Mesendoderm (in vitro differentiated cells): ENCODE results near the gene TEX51. TPM values are rescaled to one million over a fixed set of nuclear protein-coding genes. Genes with fewer than 3 reads are reported as not detected.

Experiments used
- DNase-seq: peaks from one replicate; pipeline ENCODE4 v3.0.0; 2013
- H2AK5ac ChIP-seq: 2 replicates; pipeline ENCODE4 v1.6.1; 2013; ENCODE audit warnings: low read length, inconsistent platforms
- H2BK120ac ChIP-seq: 2 replicates; pipeline ENCODE4 v1.6.1; 2013; ENCODE audit warnings: low read depth, mild to moderate bottlenecking, low read length, moderate library complexity, mixed read lengths
- H2BK15ac ChIP-seq: replicated peaks from 2 replicates; pipeline ENCODE4 v1.6.1; 2013; ENCODE audit warnings: low read depth, mild to moderate bottlenecking, moderate library complexity
- H2BK5ac ChIP-seq: 2 replicates; pipeline ENCODE4 v1.6.1; 2013; ENCODE audit warnings: low read length, inconsistent platforms
- H3K18ac ChIP-seq: 2 replicates; pipeline ENCODE4 v1.6.1; 2013; ENCODE audit warnings: mild to moderate bottlenecking, low read length, mixed read lengths
- H3K23ac ChIP-seq: one replicate; pipeline ENCODE4 v1.6.1; 2013; ENCODE audit warnings: low read length
- H3K27ac ChIP-seq: 2 replicates; pipeline ENCODE4 v1.5.1; 2013; ENCODE audit warnings: low read depth, mild to moderate bottlenecking, inconsistent platforms, low read length, moderate library complexity
- H3K27me3 ChIP-seq: 2 replicates; pipeline ENCODE4 v1.6.1; 2013; ENCODE audit warnings: low read length, control low read depth, mild to moderate bottlenecking, inconsistent platforms; ENCODE audit not compliant: insufficient read depth, poor library complexity
- H3K36me3 ChIP-seq: 2 replicates; pipeline ENCODE4 v1.6.1; 2013; ENCODE audit warnings: low read length, inconsistent platforms; ENCODE audit not compliant: control insufficient read depth, insufficient read depth
- H3K4ac ChIP-seq: one replicate; pipeline ENCODE4 v1.6.1; 2013; ENCODE audit warnings: low read depth, mild to moderate bottlenecking, low read length, moderate library complexity
- H3K4me1 ChIP-seq: 2 replicates; pipeline ENCODE4 v1.6.1; 2013; ENCODE audit warnings: low read depth, low read length, inconsistent platforms; ENCODE audit not compliant: control insufficient read depth
- H3K4me2 ChIP-seq: 2 replicates; pipeline ENCODE4 v1.6.1; 2013; ENCODE audit warnings: low read length
- H3K4me3 ChIP-seq: 2 replicates; pipeline ENCODE4 v1.5.1; 2013; ENCODE audit warnings: mild to moderate bottlenecking, low read length
- H3K56ac ChIP-seq: one replicate; pipeline ENCODE4 v1.6.1; 2013; ENCODE audit warnings: low read length
- H3K79me1 ChIP-seq: 2 replicates; pipeline ENCODE4 v1.6.1; 2013; ENCODE audit warnings: low read length, inconsistent platforms
- H3K79me2 ChIP-seq: 2 replicates; pipeline ENCODE4 v1.6.1; 2013; ENCODE audit warnings: mild to moderate bottlenecking, low read length; ENCODE audit not compliant: control insufficient read depth, insufficient read depth
- H3K9ac ChIP-seq: 2 replicates; pipeline ENCODE4 v1.6.1; 2013; ENCODE audit warnings: low read length, inconsistent platforms
- H4K5ac ChIP-seq: one replicate; pipeline ENCODE4 v1.6.1; 2013; ENCODE audit warnings: low read length
- H4K8ac ChIP-seq: one replicate; pipeline ENCODE4 v1.6.1; 2013; ENCODE audit warnings: low read depth, mild to moderate bottlenecking, control low read depth, low read length, moderate library complexity
- WGBS: extraction: QIAGEN DNeasy Blood & Tissue Kit; methylation state at CpG from one replicate; pipeline ENCODE4 v1.1.7; 2013; ENCODE audit warnings: low lambda C conversion rate, missing lambda C conversion rate; ENCODE audit not compliant: insufficient coverage; ENCODE audit errors: extremely low coverage; 5-methylcytosine and 5-hydroxymethylcytosine counted together
- polyA plus RNA-seq, 2 experiments: library from polyadenylated mRNA; stranded (reverse); fragments of 200-250 nt; gene quantifications; one replicate each; pipeline ENCODE4 v1.2.3, GENCODE V29; 2013

Gene TEX51
- not detected for polyA plus RNA-seq (2013, experiment 1 of 2)
- not detected for polyA plus RNA-seq (2013, experiment 2 of 2)

- Histone ChIP-seq H2BK15ac (no peak within 1 kb of the TSS), H4K5ac (no peak within 1 kb of the TSS), H3K36me3 (no peaks in the 10 kb centered on the region), H3K4me3 (no peak within 1 kb of the TSS), H3K27me3 (no peaks in the 10 kb centered on the region), H3K4me2 (no peak within 1 kb of the TSS), H3K27ac (no peak within 1 kb of the TSS), H4K8ac (no peak within 1 kb of the TSS), H3K23ac (no peak within 1 kb of the TSS), H2BK5ac (no peak within 1 kb of the TSS), H2AK5ac (no peak within 1 kb of the TSS), H3K4ac (no peak within 1 kb of the TSS), H3K79me1 (no peaks in the 10 kb centered on the region), H3K4me1 (no peaks in the 10 kb centered on the region), H3K56ac (no peak within 1 kb of the TSS), H3K18ac (no peak within 1 kb of the TSS), H3K9ac (no peak within 1 kb of the TSS), H2BK120ac (no peak within 1 kb of the TSS), H3K79me2 (no peaks in the 10 kb centered on the region)
- no peak for DNase-seq
- no CpG with 5 or more reads among the region's 5 CpGs for WGBS
Measured at GRCh38 chr2:126898636-126899035, at the start of gene TEX51. Gene TEX51 (plus strand): TSS chr2:126898890. CDS start chr2:126898919, 29 bp downstream.

- no peak overlapping the region for H3K4me3 ChIP-seq
Measured at GRCh38 chr2:126849054-126849453, 49.6 kb upstream of the TEX51 start.

GRCh38 chr2:126849486-126849885, 49.2 kb upstream of the TEX51 start:
- no peak overlapping the region for H3K56ac ChIP-seq
- H3K4me3 ChIP-seq, result no peak overlapping the region
- WGBS, result no CpG with 5 or more reads among the region's 4 CpGs
- no peak overlapping the region for H2BK15ac ChIP-seq
- H3K4ac ChIP-seq, result no peak overlapping the region
- peak; percentile 64 for DNase-seq
- no peaks in the 10 kb centered on the region for H3K79me1 ChIP-seq
- H3K27me3 ChIP-seq, result no peaks in the 10 kb centered on the region
- no peak overlapping the region for H3K18ac ChIP-seq
- H3K79me2 ChIP-seq, result no peaks in the 10 kb centered on the region
- H3K9ac ChIP-seq, result no peak overlapping the region
- H3K27ac ChIP-seq, result no peak overlapping the region
- no peak overlapping the region for H2AK5ac ChIP-seq
- no peaks in the 10 kb centered on the region for H3K36me3 ChIP-seq
- no peak overlapping the region for H2BK120ac ChIP-seq
- no peak overlapping the region for H4K8ac ChIP-seq
- no peak overlapping the region for H3K4me2 ChIP-seq
- no peak overlapping the region for H4K5ac ChIP-seq
- no peak overlapping the region for H3K23ac ChIP-seq
- H3K4me1 ChIP-seq, result no peaks in the 10 kb centered on the region
- no peak overlapping the region for H2BK5ac ChIP-seq

More at GRCh38 chr2:126849054-126849453, 49.6 kb upstream of the TEX51 start:
- Histone ChIP-seq H3K18ac (no peak overlapping the region), H4K5ac (no peak overlapping the region), H3K79me1 (no peaks in the 10 kb centered on the region), H3K4me2 (no peak overlapping the region), H3K27ac (no peak overlapping the region), H4K8ac (no peak overlapping the region), H3K4me1 (no peaks in the 10 kb centered on the region), H3K4ac (no peak overlapping the region), H2BK15ac (no peak overlapping the region), H3K36me3 (no peaks in the 10 kb centered on the region), H3K9ac (no peak overlapping the region), H2AK5ac (no peak overlapping the region), H3K23ac (no peak overlapping the region), H2BK5ac (no peak overlapping the region), H3K56ac (no peak overlapping the region), H2BK120ac (no peak overlapping the region), H3K79me2 (no peaks in the 10 kb centered on the region), H3K27me3 (no peaks in the 10 kb centered on the region)
- no CpG with 5 or more reads among the region's 2 CpGs for WGBS
- no peak for DNase-seq

- Histone ChIP-seq H3K4me3 (no peak overlapping the region), H3K36me3 (no peaks in the 10 kb centered on the region), H2BK5ac (no peak overlapping the region), H3K23ac (no peak overlapping the region), H4K8ac (no peak overlapping the region), H3K4me2 (no peak overlapping the region), H4K5ac (no peak overlapping the region), H3K27ac (no peak overlapping the region), H3K18ac (no peak overlapping the region), H3K56ac (no peak overlapping the region), H3K79me2 (no peaks in the 10 kb centered on the region), H3K79me1 (no peaks in the 10 kb centered on the region), H3K9ac (no peak overlapping the region), H2BK120ac (no peak overlapping the region), H3K27me3 (no peaks in the 10 kb centered on the region), H3K4ac (no peak overlapping the region), H3K4me1 (no peaks in the 10 kb centered on the region), H2BK15ac (no peak overlapping the region), H2AK5ac (no peak overlapping the region)
- DNase-seq, result peak; percentile 75
- WGBS, result no CpG with 5 or more reads among the region's 7 CpGs
Measured at GRCh38 chr2:126849991-126850535, 48.6 kb upstream of the TEX51 start.

- Histone ChIP-seq H2BK15ac (no peak overlapping the region), H3K9ac (no peak overlapping the region), H3K18ac (no peak overlapping the region), H3K4me3 (no peak overlapping the region), H3K4me2 (no peak overlapping the region), H2BK5ac (no peak overlapping the region), H3K79me1 (no peaks in the 10 kb centered on the region), H3K27me3 (no peaks in the 10 kb centered on the region), H4K5ac (no peak overlapping the region), H2BK120ac (no peak overlapping the region), H3K56ac (no peak overlapping the region), H2AK5ac (no peak overlapping the region), H3K27ac (no peak overlapping the region), H3K36me3 (no peaks in the 10 kb centered on the region), H3K79me2 (no peaks in the 10 kb centered on the region), H3K4me1 (no peaks in the 10 kb centered on the region), H3K4ac (no peak overlapping the region), H4K8ac (no peak overlapping the region), H3K23ac (no peak overlapping the region)
- no CpG with 5 or more reads among the region's 5 CpGs for WGBS
- no peak for DNase-seq
Measured at GRCh38 chr2:126850940-126851339, 47.8 kb upstream of the TEX51 start.

GRCh38 chr2:126851756-126852155, 46.9 kb upstream of the TEX51 start:
- no peaks in the 10 kb centered on the region for H3K36me3 ChIP-seq
- no peak for DNase-seq
- H3K79me2 ChIP-seq, result no peaks in the 10 kb centered on the region
- H3K4ac ChIP-seq, result no peak overlapping the region
- no peak overlapping the region for H3K23ac ChIP-seq
- H3K27ac ChIP-seq, result no peak overlapping the region
- H3K18ac ChIP-seq, result no peak overlapping the region
- no peak overlapping the region for H2BK5ac ChIP-seq
- H2BK15ac ChIP-seq, result no peak overlapping the region
- H4K5ac ChIP-seq, result no peak overlapping the region
- H3K9ac ChIP-seq, result no peak overlapping the region
- no peak overlapping the region for H3K4me2 ChIP-seq
- H2AK5ac ChIP-seq, result no peak overlapping the region
- H3K56ac ChIP-seq, result no peak overlapping the region
- no peak overlapping the region for H2BK120ac ChIP-seq
- no peaks in the 10 kb centered on the region for H3K4me1 ChIP-seq
- no peaks in the 10 kb centered on the region for H3K27me3 ChIP-seq
- H3K79me1 ChIP-seq, result no peaks in the 10 kb centered on the region
- WGBS, result no CpG with 5 or more reads among the region's 1 CpG
- no peak overlapping the region for H4K8ac ChIP-seq
- no peak overlapping the region for H3K4me3 ChIP-seq
